GM19035 (cell line): Measurements from ENCODE around the gene CPO.

Experiments
- ATAC-seq: cut with Tn5 transposase; IDR thresholded peaks from one replicate; pipeline ENCODE4 v1.9.1; 2021; ENCODE audit not compliant: unreplicated experiment

Gene CPO

DNA sequence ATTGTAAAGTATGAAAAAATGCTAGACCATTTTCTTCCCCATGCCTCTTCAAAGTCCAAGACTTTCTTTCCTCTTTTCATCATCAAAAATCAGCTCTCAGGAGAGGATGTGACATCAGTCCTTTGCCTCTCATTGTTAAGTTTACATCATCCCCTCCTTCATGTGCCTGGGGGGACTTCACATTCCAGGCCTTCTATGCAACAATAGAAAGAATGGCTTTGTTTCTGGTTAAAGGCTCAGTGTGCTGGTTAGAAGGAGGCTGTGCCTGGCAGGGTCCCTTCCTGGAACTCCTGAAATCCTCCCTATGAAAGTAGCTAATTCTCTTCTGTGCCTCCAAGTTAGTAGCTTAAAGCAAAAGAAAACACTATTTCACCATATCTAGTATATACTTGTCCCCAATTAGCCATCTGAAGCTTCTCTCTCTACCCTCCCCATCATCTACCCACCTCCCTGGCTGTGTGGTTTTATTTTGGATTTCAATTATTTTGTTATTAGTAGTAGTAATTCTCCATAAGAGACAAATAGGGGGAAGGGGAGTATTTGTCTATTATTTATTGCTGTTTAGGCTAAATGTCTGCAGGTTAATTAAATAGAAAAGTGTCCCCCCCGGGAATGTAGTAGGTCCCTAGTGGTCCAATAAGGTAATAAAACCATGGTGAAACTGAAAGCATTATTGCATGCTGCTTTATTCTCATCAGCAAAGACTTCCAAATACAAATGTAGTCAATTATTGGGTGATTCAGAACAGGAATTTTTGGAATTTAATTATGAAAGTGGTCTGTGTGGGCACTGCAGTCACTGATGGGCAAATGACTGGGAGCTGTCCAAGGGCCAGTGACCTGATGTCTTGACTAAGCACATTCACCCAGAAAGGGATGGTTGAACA lies 69.0 kb downstream of the CPO start:
- no peak for ATAC-seq

DNA sequence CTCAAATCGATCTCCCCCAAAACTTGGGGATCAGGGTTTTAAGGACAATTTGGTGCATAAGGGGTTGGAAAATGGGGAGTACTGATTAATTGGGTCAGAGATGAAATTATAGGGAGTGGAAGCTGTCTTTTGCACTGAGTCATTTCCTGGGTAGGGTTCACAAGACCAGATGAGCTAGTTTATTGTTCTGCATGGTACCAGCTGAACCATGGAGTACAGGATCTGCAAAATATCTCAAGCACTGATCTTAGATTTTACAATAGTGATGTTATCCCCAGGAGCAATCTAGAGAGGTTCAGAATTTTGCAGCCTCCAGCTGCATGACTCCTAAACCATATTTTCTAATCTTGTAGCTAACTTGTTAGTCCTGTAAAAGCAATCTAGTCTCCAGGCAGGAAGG lies 73.1 kb downstream of the CPO start:
- ATAC-seq: no peak

DNA sequence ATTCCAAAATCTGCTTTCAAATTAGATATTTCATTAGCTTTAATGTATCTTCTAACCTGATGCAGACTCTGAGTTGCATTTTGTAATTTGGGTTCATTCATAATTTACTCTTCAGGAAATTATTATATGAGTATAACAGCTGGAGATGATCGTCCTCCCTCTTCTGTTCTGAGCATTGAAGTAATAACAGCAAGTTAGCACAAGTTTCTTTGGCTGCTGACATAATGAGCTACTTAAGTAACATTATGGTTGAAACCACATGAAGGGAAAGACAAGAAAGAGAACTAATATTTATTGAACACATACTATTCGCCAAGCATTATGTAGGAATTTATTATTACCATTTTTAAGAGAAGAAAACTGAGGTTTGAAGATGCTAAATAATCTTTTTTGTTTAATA lies 75.1 kb downstream of the CPO start:
- ATAC-seq: no peak

DNA sequence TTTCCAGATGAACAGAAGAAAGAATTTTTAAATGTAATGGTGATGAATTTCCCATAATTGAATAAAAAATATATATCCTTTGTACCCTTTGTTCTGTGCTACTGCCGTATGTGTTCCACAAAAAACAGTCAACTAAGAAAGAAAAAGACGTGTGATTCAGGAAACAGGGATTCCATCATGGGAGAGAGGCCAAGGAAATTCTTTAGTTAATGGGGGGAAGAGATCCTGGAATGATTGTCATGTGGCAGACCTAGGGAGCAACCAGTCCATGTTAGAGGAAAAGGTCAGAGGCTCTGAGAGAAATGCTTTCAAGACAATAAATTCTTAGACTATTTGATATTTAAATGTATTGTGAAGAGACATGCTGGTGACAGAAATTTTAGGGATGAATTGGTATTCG lies 76.6 kb downstream of the CPO start:
- ATAC-seq: no peak
